ENCODE data around the gene ISCU.
A peak's percentile ranks its signal among the peaks of the same experiment; 100 is the strongest.

The ISCU gene

DNA sequence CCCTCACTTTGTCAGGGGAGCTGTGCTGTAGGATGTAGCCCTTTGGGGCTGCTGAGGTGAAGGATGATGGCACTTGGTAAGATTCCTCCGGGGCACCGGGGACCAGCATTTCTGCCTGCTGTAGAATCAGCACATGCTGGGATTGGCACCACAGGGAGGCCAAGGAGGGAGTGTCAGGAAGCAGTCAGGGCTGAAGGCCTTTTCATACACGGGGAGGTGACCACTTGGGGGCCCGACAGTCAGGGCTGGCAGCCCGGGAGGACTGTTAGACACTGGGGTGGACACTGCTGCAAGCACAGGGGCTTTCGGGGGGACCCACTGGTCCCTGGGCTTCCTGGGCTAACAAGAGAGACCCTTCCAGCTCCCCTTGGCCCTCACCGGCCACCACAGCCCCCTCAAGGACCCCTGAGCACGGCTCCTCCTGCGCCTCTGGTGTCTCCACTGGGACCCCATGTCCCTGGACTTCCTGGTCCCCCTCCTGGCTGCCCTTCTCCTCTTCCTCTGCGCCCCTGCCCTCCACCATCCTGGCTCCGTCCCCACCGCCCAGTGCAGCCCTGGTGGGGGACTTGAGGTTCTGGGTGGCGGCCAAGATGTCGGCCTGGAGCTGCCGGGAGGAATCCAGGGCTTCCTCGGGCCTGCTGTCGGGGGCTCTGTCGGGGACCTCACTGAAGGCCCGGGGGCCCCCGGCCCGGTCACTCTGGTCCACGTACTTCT lies 29.0 kb downstream of the ISCU start:
- no peak for DNase-seq

DNA sequence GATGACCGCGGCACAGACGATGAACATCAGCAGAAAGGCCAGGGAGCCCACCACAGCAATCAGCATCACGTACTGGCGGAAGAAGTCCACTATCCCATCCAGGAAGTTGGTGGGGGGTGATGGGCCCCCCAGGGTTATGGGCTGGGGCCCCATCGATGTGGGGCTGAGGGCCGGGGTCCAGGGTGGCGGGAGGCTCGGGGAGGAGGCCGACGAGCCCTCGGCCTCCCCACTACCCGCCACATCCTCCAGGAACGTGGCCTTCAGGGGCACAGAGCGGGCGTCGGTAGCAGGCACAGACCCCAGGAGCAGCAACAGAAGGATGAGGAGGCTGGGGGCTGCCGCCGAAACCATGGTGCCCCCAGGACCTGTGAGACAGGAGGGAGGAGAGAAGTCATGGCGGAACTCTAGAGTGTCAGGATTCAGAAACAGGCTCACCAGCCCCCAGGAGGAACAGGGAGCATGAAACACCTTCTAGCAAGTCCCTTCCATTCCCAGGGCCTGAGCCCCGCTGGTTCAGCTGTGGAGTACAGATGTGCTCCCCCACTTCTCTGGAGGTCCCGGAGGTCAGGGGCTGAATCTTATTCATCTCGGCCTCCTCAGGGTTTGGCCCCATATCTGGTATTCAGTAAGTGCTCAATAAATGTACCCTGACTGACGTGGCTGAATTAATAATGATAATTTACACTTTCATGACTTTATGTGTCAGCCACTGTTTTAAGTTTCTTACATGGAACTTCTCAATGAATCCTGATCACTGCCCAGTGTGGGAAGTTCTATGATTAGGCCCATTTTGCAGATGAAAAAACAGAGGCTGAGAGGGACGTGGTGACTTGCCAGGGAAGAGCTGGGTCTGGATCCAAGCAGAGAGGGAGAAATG lies 29.9 kb downstream of the ISCU start:
- DNase-seq, result no peak

DNA sequence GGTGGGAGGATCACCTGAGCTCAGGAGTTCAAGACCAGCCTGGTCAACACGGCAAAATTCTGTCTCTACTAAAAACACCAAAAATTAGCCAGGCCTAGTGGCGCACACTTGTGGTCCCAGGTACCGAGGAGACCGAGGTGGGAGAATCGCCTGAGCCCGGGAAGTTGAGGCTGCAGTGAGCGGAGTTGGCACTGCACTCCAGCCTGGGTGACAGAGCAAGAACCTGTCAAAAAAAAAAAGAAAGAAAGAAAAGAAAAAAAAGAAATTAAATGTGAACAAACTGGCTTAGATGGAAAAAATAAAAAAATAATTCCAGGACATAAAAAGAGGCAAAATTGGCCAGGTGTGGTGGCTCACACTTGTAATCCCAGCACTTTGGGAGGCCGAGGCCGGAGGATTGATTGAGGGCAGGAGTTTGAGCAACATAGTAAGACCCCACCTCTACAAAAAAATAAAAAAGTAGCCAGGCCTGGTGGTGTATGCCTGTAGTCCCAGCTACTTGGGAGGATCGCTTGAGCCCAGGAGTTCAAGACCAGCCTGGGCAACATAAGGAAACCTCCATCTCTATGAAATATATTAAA lies 32.0 kb downstream of the ISCU start:
- no peak for DNase-seq

DNA sequence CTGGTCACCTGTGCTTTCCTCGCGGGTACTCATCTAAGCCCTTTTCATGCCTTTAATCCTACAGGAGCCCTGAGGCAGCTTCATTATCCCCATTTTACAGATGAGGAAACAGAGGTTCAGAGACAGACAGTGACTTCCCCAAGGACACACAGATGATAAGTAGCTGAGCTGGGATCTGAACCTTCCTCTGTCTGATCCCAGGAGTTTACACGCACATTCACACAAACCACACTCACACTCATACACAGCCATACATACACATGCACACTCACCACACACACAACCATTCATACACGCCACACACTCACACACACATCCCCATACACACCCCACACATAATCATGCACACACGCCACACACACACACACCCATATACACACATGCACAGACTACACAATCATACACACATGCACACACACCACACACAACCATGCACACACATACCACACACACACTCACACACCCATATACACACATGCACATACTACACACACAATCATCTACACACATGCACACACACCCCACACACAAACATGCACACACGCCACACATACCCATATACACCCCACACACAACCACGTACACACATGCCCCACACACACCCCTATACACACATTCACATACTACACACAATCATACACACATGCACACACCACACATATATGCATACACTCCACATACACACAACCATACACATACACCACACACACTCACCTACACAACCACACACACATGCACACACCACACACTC lies 32.7 kb downstream of the ISCU start:
- DNase-seq, result no peak

DNA sequence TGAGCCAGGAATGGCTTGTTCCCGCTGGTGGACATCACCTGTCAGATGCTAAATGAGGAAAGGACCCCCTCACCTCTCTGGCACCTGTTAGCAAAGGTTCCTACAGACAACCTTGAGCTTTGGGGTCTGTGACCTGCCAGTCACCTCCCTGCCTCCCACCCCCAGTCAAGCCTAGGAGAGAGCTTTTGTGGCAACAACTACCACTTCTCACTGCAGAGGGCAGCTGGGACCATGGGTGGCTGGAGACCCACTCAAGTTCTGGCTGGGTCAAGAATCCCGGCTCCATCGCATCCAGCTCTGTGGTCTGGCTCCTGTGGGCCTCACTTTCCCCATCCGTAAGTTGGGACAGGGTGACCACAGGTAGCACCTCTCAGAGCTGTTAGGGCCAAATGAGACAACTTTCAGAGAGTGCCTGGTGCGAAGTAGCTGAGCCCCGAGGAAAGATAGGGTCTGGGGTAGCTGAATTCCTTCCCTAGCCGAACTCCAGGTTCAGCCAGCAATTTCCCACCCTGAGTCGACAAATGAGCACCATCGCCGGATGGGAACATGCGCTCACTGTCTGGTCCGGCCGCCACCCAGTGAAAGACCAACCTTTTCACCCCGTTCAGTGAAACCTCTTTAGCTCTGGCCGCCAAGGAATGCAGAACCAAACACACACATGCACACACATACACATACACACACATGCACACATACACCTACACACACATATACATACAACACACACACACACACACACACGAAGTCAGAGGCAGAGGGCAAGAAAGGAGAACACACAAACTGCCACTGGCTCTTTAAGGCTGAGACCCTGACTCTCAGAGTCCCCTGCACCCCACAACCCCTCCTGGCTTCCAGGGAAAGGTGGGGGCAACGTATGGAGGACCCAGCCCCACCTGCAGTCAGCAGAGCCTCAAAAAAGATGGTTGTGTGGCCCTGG lies 33.6 kb downstream of the ISCU start:
- DNase-seq, result no peak

DNA sequence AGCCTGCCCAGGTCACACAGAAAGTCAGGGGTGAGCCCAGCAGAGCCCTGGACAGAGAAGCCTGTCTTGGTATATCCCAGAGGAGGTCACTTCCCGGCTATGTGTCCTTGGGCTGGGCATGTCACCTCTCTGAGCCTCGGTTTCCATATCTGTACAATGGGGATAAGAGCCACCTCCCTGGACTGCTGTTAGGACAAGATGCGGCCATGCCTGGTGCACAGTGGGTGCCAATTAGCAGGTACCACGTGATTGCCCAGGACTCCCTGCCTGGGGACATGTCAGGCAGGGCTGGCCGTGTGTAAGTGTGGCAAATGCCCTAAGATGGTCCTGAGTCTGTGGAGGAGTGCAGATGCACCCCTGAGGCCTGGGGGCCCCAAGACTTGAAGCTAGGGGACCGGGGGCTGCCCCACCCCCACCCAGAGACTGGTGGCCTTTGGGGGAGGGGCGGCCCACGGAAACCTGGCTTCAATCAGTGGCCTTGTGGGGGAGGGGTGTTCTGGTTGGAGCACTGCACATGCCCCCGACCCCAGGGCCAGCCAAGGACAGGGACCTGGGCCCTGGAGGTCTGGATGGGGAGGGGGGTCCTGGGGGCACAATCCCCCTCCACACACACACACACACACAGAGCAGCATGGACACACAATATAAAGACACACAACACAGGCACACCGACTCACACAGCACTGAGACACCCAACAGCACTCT lies 34.6 kb downstream of the ISCU start:
- no peak for DNase-seq

DNA sequence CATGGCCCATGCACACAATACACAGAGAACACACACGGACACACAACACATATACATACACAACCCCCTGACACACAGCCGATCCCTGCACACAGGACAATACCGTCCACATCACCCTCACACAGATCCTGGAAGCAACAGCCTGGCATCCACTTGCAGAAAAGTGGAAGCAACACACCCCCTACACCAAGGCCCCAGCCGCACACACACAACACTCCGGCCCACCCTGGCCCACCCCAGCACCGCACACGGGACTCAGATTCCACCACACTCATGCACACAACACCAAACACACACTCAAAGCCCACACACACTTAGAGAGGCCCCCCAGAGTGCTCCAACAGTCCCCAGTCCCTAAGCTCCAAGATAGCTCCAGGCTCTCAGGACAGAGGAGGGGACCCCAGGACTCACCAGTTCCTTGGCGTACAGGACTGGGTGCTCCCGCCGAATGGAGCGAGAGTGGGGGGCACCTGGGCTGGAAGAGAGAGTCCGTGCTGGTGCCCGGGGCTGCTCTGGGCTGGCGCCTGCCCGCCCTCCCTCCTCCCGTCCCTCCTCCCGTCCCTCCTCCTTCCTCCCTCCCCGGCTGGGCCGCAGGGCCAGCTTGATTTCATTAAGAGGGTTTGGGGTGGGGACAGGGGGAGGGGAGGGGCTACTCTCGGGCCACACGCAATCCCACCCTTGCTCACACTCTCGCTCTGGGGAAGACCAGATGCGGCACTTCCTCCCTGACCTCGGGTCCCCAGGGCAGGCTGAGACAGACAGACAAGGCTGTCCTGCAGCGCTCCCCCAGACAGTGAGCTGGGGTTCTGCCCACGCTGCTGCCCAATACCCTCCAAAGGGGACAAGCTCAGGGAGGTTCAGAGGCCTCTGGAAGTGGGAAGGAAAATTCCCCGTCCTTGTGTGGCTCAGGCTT lies 35.4 kb downstream of the ISCU start, which contains the start of gene TMEM119:
Gene TMEM119, minus strand, starts transcription at position 526 of the 913 bp plus-strand sequence. CDS start 5,701 bp downstream, outside the sequence.
- DNase-seq, result peak; percentile 79

DNA sequence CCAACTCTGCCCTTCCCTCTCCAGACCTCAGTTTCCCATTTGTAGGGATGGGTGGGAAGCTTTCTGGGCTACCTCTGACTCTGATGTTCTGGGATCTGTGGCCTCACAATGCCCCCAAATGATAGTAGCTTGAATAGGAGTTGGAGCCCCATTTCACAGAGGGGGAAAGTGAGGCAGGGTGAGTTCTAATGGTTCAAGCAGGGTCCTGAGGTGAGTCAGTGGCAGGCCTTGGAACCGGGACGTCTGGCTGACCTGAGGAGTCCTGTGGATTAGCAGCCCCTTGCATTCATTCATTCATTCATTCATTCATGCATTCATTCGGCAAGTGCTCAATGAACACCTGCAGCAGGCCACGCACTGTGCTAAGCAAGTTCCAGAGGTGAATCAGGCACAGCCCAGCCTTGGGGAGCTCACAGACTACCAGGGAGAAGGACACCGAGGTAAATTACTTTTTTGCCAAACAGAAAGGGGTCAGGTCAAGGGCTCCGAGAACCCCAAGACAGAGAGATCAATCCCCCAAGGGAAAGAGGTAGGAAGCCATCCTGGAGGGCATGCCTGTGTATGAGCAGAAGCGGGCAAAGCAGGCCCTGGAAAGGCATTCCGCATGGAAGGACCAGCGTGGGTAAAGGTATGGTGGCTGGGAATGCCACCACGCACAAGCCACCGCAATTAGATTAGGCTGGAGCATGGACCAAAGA lies 36.3 kb downstream of the ISCU start:
- DNase-seq, result no peak

DNA sequence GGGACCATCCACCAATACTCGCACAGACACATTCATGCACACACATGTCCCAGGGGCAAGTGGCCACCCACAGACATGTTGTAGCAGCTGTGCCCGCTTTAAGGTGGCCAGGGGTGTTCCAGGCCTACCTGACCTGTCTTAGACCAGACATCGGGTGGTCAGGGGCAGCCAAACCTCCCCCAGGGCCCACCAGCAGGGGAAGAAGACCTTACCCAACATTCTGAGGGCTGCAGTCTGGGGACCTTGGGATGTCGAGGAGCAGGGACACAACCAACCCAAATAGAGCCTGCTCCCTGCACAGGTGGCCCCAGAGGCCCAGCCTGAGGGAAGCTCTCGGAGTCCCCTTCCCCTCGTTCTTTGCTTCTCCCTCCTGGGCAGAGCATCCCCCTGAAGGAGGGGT lies 37.1 kb downstream of the ISCU start:
- DNase-seq, result no peak

DNA sequence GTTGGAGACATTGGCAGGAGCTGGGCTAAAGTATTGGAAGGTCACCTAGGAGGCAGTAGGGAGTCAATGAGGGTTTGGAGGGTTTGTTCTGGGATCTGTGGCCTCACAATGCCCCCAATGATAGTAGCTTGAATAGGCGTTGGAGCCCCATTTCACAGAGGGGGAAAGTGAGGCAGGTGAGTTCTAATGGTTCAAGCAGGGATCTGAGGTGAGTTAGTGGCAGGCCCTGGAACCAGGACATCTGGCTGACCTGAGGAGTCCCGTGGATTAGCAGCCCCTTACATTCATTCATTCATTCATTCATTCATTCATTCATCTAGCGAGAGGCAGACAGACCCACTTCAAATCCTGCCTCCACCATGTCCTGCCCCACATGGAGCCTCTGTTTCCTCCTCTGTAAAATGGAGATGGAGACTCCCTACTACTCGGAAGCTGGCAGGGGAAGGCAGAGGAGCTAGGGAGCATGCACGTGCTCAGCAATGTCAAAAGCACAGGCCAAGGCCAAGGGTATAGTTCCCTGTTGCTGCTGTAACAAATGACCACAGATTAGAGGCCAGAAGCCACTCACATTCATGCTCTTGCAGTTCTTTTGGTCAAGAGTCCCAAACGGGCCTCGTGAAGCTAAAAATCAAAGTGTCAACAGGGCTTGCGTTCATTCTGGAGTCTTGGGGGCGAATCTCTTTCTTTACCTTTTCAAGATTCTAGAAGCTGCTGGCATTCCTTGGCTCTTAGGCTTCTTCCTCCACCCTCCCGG lies 37.7 kb downstream of the ISCU start:
- no peak for DNase-seq

DNA sequence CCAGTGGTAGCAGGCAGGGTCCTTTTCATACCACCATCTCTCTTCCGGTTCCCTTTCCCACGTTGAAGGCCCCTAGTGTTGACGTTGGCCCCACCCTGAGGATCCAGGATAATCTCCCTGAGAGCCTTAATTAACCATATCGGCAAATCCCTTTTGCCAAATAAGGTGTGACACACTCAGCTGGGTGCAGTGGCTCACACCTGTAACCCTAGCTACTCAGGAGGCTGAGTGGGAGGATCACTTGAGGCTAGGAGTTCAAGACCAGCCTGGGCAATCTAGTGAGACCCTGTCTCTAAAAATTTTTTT lies 38.3 kb downstream of the ISCU start:
- DNase-seq, result no peak

DNA sequence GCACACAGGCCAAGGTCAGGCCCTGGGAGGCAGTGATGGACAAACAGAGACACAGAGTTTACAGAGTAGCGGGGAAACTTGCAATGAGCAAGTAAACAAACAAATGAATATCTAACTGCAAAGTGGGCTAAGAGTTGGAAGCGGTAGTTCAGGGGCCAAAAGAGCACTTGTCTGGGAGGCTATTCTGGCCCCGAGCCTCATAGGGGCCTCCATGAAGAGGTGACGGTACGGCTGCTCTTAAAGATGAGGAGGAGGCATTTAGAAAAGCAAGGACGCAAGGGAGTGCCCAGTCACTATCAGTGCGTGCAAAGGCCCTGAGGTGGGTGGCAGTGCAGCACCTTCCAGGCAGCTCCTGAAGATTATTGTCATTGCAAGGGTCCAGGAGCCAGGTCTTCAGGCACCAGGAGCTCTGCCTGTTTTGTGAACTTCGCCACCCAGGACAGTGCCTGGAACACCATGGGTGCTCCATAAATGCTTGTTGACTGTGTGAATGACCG lies 39.9 kb downstream of the ISCU start:
- no peak for DNase-seq

DNA sequence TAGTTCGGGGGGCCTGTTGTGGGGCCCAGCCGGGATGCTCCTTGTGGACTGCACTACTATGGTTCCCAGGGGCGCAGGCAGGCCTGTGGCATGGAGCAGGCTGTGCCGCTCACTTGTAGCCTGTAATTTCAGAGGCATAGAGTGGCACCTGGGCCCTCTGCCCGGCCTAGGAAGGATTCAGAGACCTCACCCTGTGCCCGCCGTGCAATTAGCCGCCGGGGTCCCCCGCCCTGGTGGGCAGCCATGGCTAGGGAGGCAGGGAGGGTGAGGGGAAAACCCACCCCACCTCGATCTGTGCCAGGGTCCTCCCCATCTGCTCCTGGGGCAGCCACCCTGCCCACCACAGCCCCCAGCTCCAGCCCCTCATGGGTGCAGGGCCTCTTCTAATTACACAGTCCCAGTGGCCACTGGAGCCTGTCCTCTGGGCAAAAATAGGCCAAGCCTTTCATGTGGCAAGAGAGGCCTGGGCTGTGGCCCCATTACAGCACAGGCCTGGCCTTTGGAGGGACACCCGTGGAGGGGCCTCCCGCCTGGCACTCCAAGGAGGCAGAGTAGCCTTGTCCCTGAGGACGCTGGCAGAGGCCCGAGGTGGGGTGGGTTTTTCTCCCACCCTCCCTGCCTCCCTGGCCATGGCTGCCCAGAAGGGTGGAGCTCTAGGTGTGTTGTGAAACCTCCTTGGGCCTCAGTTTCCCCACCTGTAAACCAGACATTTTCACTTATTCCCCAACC lies 40.7 kb downstream of the ISCU start:
- DNase-seq, result no peak

DNA sequence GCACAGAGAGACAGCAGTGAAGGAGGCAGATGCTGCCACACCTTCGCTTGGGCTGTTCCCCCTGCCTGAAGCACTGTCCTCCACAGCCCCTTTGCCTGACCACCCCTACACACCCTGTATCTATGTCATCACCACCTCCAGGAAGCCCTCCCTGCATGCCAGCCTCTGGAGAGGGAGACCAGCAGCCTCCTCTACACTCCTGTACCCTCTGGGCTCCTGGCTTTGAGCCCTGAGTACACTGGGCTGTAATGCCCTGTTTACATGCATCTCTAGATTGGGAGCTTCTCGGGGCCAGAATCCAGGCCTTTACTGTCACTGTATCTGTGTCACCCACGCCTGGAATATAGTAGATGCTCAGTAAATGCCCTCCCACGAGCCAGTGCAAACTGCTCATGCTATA lies 41.3 kb downstream of the ISCU start:
- no peak for DNase-seq

DNA sequence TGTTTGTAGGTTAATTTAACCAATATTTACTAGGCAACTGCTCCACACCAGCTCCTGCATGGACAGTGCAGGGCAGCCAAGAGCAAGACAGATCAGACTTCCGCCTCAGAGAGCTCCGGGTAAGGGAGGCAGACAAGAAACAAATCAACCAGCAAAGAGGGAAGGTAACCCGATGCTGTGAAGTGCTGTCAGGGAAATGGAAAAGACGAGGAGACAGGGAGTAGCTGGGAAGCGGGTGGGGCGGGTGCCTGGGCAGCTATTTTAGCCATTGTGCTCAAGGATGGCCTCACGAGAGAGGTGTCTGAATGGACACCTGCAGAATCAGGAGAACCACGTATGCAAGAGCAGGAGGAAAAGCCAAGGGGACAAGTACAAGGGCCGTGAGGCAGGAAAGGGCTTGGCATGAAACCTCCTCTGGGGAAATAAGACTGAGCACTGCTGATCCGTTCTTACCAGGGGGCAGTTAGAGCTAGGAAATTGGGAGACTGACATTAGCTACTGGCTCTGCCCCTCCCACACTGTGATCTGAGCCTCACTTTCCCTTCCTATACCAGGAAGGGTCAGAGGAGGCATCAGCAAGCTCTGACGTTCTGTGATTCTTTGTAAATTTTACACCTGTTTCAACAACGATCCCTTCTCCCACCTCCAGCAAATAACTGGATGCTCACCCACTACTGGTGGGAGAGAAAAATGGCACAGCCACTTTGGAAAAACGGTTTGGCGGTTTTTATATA lies 42.0 kb downstream of the ISCU start:
- DNase-seq, result no peak

DNA sequence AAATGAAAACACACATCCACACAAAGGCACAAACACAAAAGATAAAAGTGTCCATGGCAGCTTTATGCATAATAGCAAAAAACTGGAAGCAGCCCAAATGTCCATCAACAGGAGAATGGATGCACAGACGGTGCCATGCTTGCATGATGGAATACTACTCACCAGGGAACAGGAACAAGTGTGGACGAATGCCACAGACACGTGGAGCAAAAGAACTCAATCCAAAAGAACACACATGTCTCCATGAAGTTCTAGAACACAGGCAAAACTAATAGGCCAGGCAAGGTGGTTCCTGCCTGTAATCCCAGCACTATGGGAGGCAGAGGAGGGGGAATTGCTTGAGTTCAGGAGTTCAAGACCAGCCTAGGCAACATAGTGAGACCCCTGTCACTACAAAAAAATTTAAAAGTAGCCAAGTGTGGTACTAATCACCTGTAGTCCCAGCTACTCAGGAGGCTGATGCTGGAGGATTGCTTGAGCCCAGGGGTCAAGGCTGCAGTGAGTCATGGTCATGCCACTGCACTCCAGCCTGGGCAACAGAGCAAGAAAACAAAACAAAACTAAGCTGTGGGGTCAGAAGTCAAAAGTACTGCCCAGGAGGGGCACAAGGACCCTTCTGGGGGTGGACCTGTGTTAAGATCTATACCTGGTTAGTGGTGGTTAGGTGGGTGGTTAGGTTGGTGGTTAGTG lies 42.7 kb downstream of the ISCU start:
- no peak for DNase-seq

All from right forelimb (tissue), 1 donor.